A549 (cell line): ENCODE data around the gene CASQ1.

Experiments
- CTCF ChIP-seq: fragments of >200 bp; sonication (Bioruptor Twin); formaldehyde crosslinking; IDR thresholded peaks from 3 replicates; pipeline ENCODE4 v1.5.1; 2016
- EP300 ChIP-seq, 2 experiments: fragments of >200 bp; sonication (Bioruptor Twin); formaldehyde crosslinking; IDR thresholded peaks; 2 replicates in 1 of 2; 3 replicates in 1 of 2; pipeline ENCODE4 v1.6.1; 2016 to 2017
- FOSL2 ChIP-seq, 2 experiments: fragments of 450-650 bp in 1 of 2; fragments of >200 bp in 1 of 2; sonication (Bioruptor Twin) in 1 of 2; formaldehyde crosslinking; IDR thresholded peaks; 2 replicates each; pipeline versions ENCODE4 v1.5.0 to v1.6.1; 2016 to 2020; ENCODE audit warnings: mild to moderate bottlenecking in 1 of 2, moderate library complexity in 1 of 2
- MYC ChIP-seq: IDR thresholded peaks from 2 replicates; pipeline ENCODE4 v1.6.1; 2012; ENCODE audit warnings: mild to moderate bottlenecking, inconsistent platforms, low read length, improper control_type of control experiment, borderline replicate concordance
- RAD21 ChIP-seq, 2 experiments: fragments of >200 bp in 1 of 2; sonication (Bioruptor Twin) in 1 of 2; formaldehyde crosslinking in 1 of 2; IDR thresholded peaks in 1 of 2; conservative IDR thresholded peaks in 1 of 2; 2 replicates in 1 of 2; 3 replicates in 1 of 2; pipeline ENCODE4 v1.6.1; 2012 to 2018; ENCODE audit warnings: inconsistent platforms in 1 of 2
- SREBF2 ChIP-seq: fragments of 450-650 bp; IDR thresholded peaks from 2 replicates; pipeline ENCODE4 v1.6.1; 2014; ENCODE audit warnings: mild to moderate bottlenecking, moderate library complexity

- TF ChIP-seq FOSL2 (IDR thresholded peaks at IDR 0.05) (no peak), FOSL2 (CRISPR knock-in tag; IDR thresholded peaks at IDR 0.05) (no peak), EP300 (IDR thresholded peaks at IDR 0.05) (no peak), CTCF (no peak), SREBF2 (no peak), MYC (no peak), RAD21 (conservative IDR thresholded peaks at IDR 0.05 in 1 of 2, IDR thresholded peaks at IDR 0.05 in 1 of 2) (no peak)
Measured at GRCh38 chr1:160193832-160194736, 3.7 kb downstream of the CASQ1 start.
